ENCODE results near the gene BSND.

- TF ChIP-seq CTCF (IDR thresholded peaks at IDR 0.05; ENCODE audit: low read length) (no peak), EZH2 (IDR thresholded peaks at IDR 0.05; ENCODE audit: borderline replicate concordance, low read length) (no peak)
These were observed 6.8 kb upstream of the BSND start for GRCh38 chr1:54991939-54992338.
